ENCODE data around the gene ELFN1.

GRCh38 chr7:1729773-1730172, 59.7 kb downstream of the ELFN1 start:
- TF ChIP-seq POLR2A (IDR thresholded peaks at IDR 0.05; ENCODE audit: low read length): no peak
- no peak for TF ChIP-seq GATA1 (IDR thresholded peaks at IDR 0.05; ENCODE audit: low read depth, low read length)
